DND-41 (cell line): Measurements from ENCODE around the gene TMEM18.

Source experiments
- EZH2 ChIP-seq: IDR thresholded peaks from 3 replicates; pipeline ENCODE4 v1.6.1; 2012; ENCODE audit warnings: borderline replicate concordance, low read depth, mild to moderate bottlenecking, moderate library complexity, low read length, inconsistent platforms; ENCODE audit not compliant: severe bottlenecking
- TF ChIP-seq, protein P1 (sequence below): IDR thresholded peaks from 2 replicates; pipeline ENCODE4 v1.5.1; 2012; ENCODE audit warnings: borderline replicate concordance, low read length, moderate library complexity, mild to moderate bottlenecking; ENCODE audit not compliant: poor library complexity, severe bottlenecking; ENCODE audit errors: extremely low read depth

DNA sequence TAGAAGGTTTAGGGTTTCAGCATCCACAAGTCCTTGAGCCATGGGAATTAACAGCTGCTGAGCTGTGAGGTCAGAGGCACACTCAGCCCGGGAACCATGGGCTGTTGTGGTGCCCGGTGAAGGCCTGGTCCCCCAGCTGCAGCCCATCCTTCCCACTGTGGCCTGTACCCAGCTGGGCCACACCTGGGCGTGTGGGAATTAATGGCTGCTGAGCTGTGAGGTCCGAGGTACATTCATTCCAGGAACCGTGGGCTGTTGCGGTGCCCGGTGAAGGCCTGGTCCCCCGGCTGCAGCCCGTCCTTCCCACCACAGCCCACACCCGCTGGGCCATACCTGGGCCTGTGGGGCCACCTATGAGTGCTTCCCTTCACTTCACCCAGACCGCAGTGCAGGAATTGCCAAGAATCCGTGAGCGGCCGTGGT, 25.2 kb downstream of the TMEM18 start:
- TF ChIP-seq, protein P1, sequence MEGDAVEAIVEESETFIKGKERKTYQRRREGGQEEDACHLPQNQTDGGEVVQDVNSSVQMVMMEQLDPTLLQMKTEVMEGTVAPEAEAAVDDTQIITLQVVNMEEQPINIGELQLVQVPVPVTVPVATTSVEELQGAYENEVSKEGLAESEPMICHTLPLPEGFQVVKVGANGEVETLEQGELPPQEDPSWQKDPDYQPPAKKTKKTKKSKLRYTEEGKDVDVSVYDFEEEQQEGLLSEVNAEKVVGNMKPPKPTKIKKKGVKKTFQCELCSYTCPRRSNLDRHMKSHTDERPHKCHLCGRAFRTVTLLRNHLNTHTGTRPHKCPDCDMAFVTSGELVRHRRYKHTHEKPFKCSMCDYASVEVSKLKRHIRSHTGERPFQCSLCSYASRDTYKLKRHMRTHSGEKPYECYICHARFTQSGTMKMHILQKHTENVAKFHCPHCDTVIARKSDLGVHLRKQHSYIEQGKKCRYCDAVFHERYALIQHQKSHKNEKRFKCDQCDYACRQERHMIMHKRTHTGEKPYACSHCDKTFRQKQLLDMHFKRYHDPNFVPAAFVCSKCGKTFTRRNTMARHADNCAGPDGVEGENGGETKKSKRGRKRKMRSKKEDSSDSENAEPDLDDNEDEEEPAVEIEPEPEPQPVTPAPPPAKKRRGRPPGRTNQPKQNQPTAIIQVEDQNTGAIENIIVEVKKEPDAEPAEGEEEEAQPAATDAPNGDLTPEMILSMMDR, result no peak
- no peak for TF ChIP-seq EZH2
